ENCODE results near the gene GPR84.

GPR84 gene

DNA sequence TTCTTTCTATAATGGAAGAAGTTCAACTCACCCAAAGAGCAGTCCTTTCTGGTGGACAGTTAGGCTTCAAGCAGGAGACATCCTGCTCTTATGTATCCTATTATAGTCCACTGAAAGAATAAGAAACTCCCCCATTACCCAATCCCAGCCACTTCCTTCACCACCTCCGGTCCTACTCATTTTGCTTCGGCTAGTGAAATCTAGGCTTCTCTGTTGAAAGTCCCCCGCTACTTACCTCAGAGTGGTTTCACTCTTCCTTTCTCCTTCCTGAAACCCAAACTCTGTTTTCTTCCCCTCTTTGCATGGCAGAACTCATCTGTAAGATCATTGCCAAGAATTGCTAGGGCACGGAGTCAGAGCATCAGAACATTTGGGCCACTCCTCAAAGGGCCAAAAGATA is at the start of gene GPR84:
Gene GPR84 (minus strand): TSS at position 74 of the 400 bp plus-strand sequence. CDS start 635 bp downstream, outside the sequence.
- TF ChIP-seq, protein P1, sequence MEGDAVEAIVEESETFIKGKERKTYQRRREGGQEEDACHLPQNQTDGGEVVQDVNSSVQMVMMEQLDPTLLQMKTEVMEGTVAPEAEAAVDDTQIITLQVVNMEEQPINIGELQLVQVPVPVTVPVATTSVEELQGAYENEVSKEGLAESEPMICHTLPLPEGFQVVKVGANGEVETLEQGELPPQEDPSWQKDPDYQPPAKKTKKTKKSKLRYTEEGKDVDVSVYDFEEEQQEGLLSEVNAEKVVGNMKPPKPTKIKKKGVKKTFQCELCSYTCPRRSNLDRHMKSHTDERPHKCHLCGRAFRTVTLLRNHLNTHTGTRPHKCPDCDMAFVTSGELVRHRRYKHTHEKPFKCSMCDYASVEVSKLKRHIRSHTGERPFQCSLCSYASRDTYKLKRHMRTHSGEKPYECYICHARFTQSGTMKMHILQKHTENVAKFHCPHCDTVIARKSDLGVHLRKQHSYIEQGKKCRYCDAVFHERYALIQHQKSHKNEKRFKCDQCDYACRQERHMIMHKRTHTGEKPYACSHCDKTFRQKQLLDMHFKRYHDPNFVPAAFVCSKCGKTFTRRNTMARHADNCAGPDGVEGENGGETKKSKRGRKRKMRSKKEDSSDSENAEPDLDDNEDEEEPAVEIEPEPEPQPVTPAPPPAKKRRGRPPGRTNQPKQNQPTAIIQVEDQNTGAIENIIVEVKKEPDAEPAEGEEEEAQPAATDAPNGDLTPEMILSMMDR (conservative IDR thresholded peaks at IDR 0.05) = no peak
- no peak for TF ChIP-seq ZFX (IDR thresholded peaks at IDR 0.05)
- no peak within 1 kb of the TSS for H3K27ac ChIP-seq

DNA sequence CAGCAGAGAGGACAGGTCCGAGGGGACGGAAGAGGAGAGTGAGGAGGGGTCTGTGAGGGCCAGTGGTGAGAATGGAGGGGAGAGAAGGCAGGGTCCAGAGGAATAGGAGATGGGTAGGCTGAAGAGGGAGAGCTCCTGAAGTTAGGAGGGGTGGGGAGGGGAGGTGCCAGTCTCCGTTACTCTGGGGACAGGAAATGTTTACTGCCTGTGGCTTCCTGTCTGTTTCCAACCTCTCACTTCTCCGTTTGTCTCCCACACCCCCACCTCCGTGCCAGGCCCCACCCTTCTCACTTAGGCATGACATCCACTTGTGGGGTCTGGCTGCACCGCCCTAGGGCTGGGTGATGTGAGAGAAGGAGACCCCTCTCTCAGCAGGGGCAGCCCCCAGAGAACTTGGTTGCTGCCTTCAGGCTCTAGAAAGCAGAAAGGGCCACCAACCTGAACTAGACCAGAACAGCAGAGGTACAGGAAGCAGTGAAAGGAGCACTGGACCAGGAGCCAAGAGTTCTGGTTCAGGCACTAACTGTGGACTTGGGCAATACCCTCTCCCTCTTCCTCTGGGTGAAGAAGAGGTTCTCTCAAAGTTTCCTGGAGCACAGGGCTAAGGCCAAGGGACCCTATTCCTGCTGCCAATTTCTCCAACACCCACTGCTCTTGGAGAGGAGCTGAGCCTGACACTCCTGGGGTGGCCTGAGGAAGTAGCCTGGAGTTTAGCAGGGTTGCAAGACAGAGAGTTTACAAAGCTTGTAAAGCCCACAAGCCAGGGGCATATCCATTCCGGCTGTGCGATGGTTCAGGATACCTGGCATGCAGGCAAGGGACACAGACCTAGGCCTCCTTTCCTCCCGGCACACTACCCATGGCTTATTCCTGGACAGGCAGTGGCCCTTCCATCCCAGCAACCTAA is 49.3 kb upstream of the GPR84 start:
- no peak overlapping the region for H3K27ac ChIP-seq
- TF ChIP-seq ZFX (IDR thresholded peaks at IDR 0.05) = no peak
- TF ChIP-seq, protein P1 (conservative IDR thresholded peaks at IDR 0.05) = no peak

DNA sequence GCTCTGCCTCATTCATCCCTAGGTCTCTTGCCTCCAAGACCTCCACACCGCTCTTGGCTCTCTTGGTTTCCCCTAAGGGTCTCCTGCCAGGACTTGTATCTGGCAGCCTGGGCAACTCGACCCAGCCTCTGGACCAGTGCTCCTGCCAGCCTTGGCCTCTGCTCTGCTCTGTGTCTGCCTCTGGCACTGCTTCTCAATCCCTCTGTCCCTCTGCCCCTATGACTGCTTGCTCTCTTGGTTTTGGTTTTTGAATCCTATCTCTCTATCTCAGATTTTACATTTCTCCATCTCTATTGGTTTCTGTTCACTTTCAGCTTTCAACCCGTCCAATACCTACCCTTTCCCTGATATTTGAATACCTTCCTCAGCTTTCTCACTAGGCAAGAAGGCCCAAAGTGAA is 48.5 kb upstream of the GPR84 start:
- no peak overlapping the region for H3K27ac ChIP-seq
- no peak for TF ChIP-seq ZFX (IDR thresholded peaks at IDR 0.05)
- TF ChIP-seq, protein P1 (conservative IDR thresholded peaks at IDR 0.05) = no peak

DNA sequence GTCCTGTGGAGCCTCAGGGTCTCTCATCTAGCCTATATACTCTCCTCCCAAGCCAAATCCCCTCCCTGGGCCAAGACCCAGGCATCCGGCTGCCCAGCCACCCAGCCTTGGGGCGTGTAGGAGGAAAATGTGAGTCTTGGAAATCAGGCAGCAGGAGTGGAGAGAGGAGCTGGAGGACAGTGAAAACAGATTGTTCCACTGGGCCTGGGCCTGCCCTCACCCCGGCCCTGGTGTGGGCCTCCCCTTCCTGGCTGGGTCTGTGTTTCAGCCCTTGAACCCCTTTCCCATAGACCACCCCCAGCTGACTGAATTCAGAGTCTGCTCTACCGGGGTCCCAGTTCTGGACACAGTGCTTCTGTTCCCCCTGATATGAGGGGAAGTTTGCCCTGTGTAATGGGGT is 48.1 kb upstream of the GPR84 start:
- no peak overlapping the region for H3K27ac ChIP-seq

DNA sequence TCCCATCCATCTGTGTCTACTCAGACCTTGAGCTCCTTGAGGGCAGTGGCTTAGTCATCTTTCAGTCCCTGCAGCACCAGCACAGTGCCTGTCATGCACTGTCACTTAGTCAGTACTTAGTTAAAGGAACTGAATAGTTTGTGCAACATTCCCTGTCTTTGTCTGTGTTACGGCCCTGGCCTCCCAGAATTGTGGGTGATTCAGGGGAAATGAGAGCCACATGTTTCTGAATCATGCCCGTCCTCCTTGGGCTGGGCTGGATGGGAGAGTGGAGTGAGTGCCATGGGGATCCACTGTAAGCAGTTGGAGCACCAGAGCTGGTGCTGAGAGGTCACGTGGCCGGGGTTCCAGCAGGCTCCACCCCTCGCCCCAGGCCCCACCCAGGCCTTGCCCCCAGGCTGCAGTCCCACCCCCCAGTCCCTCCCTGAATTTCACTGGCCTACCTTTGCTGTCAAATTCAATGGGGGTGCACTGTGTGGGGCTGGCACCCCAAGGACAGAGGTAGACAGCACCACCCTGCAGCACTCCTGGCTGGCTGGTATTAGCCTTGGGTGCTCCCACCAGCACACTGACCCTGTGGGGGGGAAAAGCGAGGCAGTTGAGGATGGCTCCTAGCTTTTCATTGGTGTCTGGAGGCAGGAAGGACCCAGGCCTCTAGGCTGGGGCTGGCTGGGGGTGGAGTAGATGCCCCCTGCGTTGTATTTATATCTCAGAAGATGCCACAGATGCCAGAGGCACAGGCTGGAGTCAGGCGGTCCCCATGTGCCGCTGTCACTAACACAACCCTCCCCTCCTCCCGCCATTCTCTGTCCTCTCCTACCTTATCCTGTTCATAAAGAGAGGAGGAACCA is 47.3 kb upstream of the GPR84 start:
- no peak overlapping the region for H3K27ac ChIP-seq
- TF ChIP-seq, protein P1 (conservative IDR thresholded peaks at IDR 0.05) = no peak
- no peak for TF ChIP-seq ZFX (IDR thresholded peaks at IDR 0.05)

More for the DNA sequence above, 48.1 kb upstream of the GPR84 start:
- TF ChIP-seq ZFX (IDR thresholded peaks at IDR 0.05) = no peak
- TF ChIP-seq, protein P1 (conservative IDR thresholded peaks at IDR 0.05) = no peak

DNA sequence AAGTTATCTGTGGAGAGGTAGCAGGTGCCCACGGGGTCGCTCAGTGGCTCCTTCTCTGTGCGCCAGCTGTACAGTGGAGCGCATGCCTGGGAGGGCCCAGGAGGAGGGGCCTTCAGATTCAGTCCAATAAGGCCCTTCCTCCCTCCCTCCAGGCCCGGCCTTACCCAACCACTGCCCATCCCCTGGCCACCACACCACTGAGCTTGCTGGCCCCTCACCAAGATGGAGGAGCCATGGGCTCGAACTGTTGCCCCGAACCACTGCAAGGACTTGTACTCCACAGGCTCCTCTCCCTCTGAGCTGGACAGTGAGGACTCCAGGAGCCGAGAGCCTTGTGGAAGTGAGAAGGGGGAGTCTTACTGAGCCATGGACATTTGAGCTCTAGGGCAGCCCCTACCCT is 45.0 kb upstream of the GPR84 start:
- H3K27ac ChIP-seq = no peak overlapping the region
- TF ChIP-seq, protein P1 (conservative IDR thresholded peaks at IDR 0.05) = no peak
- TF ChIP-seq ZFX (IDR thresholded peaks at IDR 0.05) = no peak
